Aortic smooth muscle cell (primary cell): ENCODE data around the gene SLC26A3. TPM values are rescaled to one million over a fixed set of nuclear protein-coding genes. Genes with fewer than 3 reads are reported as not detected.

ENCODE experiments used
- total RNA-seq: library from RNA; depleted of rRNA; stranded (reverse); fragments of >200 nt; gene quantifications from 2 replicates; pipeline ENCODE4 v1.2.3, GENCODE V29; 2014

Gene SLC26A3
- total RNA-seq: not detected in 2 replicates

GRCh38 chr7:107803009-107803610 is at the start of gene SLC26A3:
TSS of gene SLC26A3 (minus strand) at chr7:107803223. CDS start at chr7:107794509, 8,714 bp downstream.

DNA sequence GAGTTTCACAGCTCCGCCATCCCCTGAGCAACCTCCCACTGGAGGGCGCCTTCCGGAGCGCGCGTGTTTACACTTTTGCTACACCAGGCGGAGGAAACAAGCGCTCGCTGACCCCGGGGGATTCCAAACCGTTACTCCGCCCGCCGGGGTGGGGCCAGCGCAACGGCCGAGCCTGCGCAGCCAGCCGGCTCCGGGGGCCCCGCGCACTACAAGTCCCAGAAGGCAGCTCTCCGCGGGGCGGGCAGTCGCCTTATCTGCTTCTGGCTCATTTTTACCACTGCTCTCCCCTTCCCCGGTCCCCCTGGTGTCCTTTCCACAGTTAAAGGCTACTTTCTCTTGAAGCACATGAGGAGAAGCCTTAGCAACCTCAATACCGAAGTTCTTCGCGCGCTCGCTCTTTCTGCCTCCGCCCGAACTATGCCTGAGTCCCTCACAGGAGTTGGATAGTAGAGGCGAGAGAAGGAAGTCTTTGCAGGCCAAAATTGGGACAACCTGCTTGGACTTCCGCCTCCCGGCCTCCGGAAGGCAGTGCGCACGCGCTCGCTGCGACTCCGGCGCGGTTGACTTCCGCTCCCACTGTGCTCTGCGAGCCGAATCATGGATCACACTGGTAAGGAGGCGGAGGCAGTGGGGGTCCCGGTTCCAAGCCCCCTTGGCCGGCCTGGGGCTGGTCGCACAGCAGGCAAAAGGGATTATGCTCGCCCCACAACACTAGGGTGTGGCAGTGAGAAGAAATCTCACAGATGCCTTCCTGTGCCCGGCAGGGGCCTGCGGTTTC is 59.3 kb downstream of the SLC26A3 start, which contains the start of gene CBLL1:
CBLL1 (plus strand) TSS at position 576 of the 778 bp plus-strand sequence; CDS start at position 598, 22 bp downstream.

Other genes starting within 250 kb of the SLC26A3 start
- 30.8 and 72.7 TPM in 2 replicates for gene COG5, start 239.3 kb downstream of the SLC26A3 start, total RNA-seq
- 4.8 and 7.2 TPM in 2 replicates for gene DUS4L, start 239.3 kb downstream of the SLC26A3 start, total RNA-seq
- 70.3 and 130 TPM in 2 replicates for gene BCAP29, start 223.0 kb downstream of the SLC26A3 start, total RNA-seq
- 20.5 and 21.2 TPM in 2 replicates for gene SLC26A4, start 142.4 kb downstream of the SLC26A3 start, total RNA-seq
- 13.6 and 13.8 TPM in 2 replicates for gene CBLL1, start 59.1 kb downstream of the SLC26A3 start, total RNA-seq
- gene DLD, start 88.0 kb upstream of the SLC26A3 start, total RNA-seq: 57.5 and 66.0 TPM in 2 replicates
- 549 and 614 TPM in 2 replicates for gene LAMB1, start 199.9 kb upstream of the SLC26A3 start, total RNA-seq